ENCODE results near the gene LAMB1.

LAMB1 gene

DNA sequence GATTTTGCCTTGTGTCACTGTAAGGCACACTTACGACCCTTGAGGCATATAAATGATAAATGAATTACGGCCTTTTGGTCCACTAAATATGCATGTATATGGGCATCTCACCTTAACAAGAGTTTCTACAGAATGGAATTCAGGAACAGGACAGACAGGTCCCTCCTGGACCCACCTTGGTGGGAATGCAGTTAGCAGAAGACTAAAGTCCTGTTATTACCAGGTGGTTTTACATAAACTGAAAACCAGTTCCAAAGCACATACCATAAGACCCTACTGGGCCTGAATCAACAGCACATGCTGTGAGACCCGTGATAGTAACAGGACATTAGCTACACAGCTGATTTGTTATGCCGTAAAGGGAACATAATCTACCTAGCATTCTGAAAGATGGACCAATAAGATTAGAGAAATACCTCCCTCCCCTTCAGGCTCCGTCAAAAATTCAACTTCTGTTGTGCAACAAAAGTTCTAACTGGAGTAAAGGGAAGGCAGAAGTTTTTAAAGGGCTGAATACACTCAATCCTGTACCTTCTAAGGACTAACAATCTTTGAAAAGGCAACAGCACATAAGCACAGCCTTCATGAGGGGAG lies 24.0 kb downstream of the LAMB1 start:
- TF ChIP-seq, protein P1, sequence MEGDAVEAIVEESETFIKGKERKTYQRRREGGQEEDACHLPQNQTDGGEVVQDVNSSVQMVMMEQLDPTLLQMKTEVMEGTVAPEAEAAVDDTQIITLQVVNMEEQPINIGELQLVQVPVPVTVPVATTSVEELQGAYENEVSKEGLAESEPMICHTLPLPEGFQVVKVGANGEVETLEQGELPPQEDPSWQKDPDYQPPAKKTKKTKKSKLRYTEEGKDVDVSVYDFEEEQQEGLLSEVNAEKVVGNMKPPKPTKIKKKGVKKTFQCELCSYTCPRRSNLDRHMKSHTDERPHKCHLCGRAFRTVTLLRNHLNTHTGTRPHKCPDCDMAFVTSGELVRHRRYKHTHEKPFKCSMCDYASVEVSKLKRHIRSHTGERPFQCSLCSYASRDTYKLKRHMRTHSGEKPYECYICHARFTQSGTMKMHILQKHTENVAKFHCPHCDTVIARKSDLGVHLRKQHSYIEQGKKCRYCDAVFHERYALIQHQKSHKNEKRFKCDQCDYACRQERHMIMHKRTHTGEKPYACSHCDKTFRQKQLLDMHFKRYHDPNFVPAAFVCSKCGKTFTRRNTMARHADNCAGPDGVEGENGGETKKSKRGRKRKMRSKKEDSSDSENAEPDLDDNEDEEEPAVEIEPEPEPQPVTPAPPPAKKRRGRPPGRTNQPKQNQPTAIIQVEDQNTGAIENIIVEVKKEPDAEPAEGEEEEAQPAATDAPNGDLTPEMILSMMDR (IDR thresholded peaks at IDR 0.05): no peak
- H3K4me3 ChIP-seq: no peak overlapping the region
- no peak overlapping the region for H3K27ac ChIP-seq
- no peak for DNase-seq (ENCODE audit: low spot score)

DNA sequence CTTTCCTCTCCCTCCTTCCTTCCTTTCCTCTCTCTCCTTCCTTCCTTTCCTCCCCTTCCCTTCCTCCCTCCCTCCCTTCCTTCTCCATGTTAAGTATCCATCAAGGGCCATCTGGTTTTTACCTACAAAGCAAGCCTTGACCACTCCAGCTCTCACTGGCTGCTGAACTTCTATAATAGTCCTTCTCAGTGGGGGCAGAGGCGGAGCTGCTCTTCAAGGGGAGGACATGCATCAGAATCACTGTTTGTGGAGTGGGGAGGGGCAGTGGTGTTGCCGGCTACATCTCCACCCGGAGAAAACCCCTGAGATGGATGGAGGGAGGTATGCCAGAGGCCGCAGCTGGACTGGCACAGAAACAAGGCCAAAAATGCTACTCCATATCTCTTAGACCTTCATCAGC lies 25.9 kb downstream of the LAMB1 start:
- Histone ChIP-seq H3K27ac (peak overlapping the region in 1 of 2 donors; percentile 31), H3K4me3 (no peak overlapping the region)
- DNase-seq (ENCODE audit: low spot score): no peak
- TF ChIP-seq, protein P1 (IDR thresholded peaks at IDR 0.05): no peak

DNA sequence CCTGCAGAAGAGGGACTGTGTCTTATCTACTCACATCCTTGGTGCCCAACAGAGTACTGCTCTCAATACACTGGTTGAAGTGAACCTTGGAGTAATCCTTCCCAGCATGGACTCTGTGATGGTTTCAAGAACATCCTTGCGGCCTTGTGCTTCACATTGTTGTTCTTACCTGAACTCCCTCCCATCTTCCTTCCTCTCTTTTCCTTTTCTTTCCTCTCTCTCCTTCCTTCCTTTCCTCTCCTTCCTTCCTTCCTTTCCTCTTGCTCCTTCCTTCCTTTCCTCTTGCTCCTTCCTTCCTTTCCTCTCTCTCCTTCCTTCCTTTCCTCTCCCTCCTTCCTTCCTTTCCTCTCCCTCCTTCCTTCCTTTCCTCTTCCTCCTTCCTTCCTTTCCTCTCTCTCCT lies 26.3 kb downstream of the LAMB1 start:
- DNase-seq (ENCODE audit: low spot score): no peak
- TF ChIP-seq, protein P1 (IDR thresholded peaks at IDR 0.05): no peak
- H3K4me3 ChIP-seq: no peak overlapping the region
- H3K27ac ChIP-seq: peak overlapping the region in 1 of 2 donors; percentile 39

DNA sequence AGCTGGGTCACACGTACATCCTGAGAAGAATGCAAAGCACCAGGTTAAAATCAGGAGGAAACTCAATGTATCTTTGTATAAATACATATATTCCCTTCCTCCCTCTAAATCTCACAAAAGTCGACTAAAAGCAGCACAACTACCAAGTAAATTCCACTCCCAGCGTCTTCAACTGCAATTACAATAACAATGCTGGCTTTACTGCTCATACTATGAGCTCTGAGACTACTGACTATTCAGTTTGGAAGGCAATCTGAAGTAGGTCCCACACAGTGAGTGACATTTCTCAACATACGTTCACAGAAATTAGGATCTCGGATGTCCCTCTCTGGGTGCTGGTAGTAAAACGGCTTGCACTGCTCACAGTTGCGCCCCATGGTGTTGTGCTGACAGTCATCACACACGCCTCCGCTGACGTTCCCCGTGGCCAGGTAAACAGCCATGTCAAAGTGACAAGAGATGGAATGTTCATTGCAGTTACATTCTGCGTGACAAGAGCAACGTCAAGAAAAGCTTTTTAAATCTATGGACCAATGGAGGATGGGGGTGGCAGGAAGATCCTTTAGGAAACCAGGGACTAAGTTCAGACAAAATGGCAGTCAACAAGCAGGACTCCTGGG lies 27.5 kb downstream of the LAMB1 start:
- peak overlapping the region in 1 of 2 donors; percentile 5 for H3K27ac ChIP-seq
- TF ChIP-seq, protein P1 (IDR thresholded peaks at IDR 0.05): no peak
- DNase-seq (ENCODE audit: low spot score): no peak

DNA sequence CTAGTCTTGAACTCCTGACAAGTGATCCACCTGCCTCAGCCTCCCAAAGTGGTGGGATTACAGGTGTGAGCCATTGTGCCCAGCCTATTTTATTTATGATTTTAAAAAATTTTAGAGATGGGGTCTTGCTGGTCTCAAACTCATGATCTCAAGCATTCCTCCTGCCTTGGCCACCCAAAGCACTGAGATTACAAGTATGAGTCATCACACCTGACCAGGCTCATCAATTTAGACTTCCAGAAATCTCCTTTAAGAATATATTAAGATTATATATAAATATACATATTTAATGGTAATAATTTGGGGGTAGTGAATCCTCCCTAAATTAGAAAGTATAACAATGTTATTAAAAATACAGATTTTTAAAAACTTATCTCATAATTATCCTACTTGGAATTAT lies 29.1 kb downstream of the LAMB1 start:
- TF ChIP-seq, protein P1 (IDR thresholded peaks at IDR 0.05): no peak
- peak overlapping the region in 1 of 2 donors; percentile 87 for H3K27ac ChIP-seq
- DNase-seq (ENCODE audit: low spot score): no peak
- no peak overlapping the region for H3K4me3 ChIP-seq

More for the DNA sequence above, 27.5 kb downstream of the LAMB1 start:
- no peak overlapping the region for H3K4me3 ChIP-seq

DNA sequence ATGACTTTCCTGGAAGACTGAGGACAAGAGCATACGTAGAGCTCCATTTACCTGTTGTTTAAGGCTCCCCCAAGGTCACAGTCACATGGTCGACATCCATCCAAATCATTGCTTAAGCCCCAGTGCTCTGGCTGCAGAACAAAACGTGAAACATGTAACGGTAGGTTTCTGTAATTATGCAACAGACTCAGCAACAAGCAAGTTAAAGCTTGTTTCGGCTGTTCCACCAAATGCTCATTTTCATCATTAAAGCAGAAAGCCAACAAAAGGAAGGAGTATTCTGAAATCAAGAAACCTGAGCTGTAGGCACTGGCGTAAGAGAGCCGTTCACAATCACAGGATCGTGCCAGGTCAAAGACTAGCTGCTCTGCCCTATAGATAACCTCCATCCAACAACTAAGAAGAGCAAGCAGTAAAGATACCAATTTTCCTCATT lies 30.0 kb downstream of the LAMB1 start:
- Histone ChIP-seq H3K4me3 (no peak overlapping the region), H3K27ac (peak overlapping the region in 1 of 2 donors; percentile 87)
- TF ChIP-seq, protein P1 (IDR thresholded peaks at IDR 0.05): no peak
- no peak for DNase-seq (ENCODE audit: low spot score)

DNA sequence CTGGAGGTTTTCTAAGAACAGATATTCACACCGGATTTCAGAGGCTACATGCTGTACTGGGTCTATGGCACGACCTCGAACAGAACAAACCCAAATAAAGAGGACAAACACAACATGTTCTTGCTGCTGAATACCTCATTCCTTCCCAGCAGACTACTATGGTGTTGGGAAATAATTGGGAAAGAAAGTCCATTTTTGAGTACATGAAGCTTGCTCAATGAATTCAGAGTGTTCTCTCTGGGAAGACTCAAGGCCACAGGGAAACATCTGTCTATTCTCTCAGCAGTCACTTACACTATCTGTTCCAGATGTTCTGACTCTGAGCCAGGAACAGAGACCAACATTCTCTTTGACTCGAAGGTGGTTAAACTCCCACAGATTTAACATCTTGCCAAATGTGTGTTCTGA lies 30.9 kb downstream of the LAMB1 start:
- DNase-seq (ENCODE audit: low spot score): no peak
- Histone ChIP-seq H3K4me3 (peak overlapping the region; percentile 9), H3K27ac (peak overlapping the region; percentile 28 to 87)
- TF ChIP-seq, protein P1 (IDR thresholded peaks at IDR 0.05): no peak

Data from coronary artery (tissue), 2 donors.